ENCODE data around the gene PTN. TPM values are rescaled to one million over a fixed set of nuclear protein-coding genes. Genes with fewer than 3 reads are reported as not detected.
"Not testable (repeated sequence)": the region's sequence is repeated elsewhere in the genome, so short reads cannot be mapped to it uniquely, and the experiment has no call there.

PTN gene
- total RNA-seq, 2 donors from 2014 or later = 1.3 to 5.4 TPM

DNA sequence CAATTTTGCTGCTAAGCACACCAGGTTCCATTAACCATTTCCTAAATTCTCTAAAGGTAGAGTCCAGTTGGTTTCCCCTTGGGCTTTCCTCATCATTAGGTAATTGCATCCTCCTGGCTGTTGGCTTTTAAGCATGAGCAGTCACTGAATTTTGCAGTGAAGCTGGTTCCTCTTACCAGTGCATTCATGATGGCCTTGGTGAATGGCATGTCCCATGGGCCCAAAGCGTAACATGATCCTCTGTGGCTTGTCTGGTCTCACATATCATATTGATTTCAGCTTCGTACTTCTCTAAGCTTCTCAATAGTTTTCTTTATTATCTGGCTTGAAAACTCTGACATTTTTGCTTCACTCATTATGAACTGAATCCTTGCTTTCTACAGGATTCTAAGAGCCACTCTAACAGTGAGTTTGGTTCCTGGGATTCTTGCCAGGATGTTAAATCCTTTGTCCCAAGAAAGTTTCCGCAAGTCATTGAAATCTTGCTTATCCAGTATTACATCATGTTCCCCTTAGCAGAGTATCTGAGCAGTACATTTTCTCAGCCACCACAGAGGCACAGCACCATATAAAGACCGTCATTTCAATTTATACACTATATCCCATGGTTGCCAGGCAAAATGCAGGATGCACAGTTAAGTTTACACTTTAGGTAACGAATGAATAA, 134.2 kb downstream of the PTN start:
- intact Hi-C loops (cut with DNase I, micrococcal nuclease) = no loop called here
- ATAC-seq (no peak), DNase-seq (no peak)

DNA sequence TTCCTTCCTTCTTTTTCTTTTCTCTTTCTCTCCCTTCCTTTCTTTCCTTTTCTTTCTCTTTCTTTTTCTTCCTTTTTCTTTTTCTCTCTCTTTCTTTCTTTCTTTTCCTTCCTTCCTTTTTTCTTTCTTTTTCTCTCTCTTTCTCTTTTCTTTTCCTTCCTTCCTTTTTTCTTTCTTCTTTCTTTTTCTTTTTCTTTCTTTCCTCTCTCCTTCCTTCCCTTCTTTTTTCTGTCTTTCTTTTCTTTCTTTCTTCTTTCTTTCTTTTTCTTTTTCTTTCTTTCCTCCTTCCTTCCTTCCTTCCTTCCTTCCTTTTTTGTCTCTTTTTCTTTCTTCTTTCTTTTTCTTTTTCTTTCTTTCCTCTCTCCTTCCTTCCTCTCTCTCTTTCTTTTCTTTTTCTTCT, 136.8 kb downstream of the PTN start:
- intact Hi-C loops (cut with DNase I, micrococcal nuclease) = no loop called here
- ATAC-seq (no peak), DNase-seq (no peak)

DNA sequence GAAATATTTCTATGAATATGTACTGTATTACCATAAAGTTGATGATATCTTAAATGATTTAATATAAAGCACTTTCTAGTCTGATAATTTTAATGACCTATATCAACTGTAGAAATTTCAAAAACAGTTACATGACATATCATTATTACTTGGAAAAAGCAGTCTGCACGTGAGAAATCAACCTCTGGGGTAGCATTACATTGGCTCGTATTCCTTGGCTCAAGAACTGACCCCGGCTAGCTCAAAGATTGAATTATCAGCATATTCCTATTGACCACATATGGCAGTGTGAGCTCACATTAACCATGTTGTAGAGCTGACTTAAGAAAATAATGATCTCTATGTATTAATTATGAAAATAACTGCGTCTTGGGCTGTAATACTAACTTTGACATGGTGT, 139.3 kb downstream of the PTN start:
- ATAC-seq = no peak
- DNase-seq = no peak
- intact Hi-C loops (cut with DNase I, micrococcal nuclease) = no loop called here

DNA sequence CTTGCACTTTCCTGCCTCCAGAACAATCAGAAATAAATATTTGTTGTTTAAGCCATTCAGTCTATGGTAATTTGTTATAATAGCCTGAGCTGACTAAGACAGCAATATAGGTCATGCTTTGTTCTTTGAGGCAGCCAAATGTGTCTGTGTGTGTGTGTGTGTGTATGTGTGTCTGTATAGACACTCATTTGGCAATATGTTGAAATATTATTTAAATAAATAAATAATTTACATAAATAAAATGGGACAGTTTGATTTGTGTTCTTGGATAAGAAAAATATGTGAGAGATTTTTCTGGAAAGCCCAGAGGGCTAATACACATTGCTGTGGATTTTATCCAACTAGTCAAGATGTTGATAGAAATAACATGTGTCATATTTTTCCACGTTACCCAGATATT, 140.2 kb downstream of the PTN start:
- ATAC-seq = no peak
- intact Hi-C loops (cut with DNase I, micrococcal nuclease) = no loop called here
- no peak for DNase-seq

DNA sequence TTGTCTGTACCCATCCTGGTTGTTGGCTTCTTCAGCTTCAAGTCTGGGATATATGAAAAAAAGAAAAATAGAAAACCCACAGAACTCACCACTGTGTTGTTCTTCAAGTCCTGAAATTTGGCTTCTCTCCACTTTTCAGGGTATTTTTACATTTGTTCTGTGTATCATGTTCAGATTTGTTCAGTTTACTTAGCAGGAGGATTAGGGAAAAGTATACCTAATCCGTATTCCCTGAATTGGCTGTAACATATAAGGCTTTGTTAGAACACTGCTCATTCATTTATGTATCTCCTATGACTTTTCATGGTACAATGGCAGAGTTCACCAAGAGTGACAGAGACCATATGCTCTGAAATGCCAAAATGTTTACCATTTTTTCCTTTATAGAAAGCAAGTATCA, 146.9 kb downstream of the PTN start:
- no peak for DNase-seq
- intact Hi-C loops (cut with DNase I, micrococcal nuclease) = no loop called here
- no peak for ATAC-seq

DNA sequence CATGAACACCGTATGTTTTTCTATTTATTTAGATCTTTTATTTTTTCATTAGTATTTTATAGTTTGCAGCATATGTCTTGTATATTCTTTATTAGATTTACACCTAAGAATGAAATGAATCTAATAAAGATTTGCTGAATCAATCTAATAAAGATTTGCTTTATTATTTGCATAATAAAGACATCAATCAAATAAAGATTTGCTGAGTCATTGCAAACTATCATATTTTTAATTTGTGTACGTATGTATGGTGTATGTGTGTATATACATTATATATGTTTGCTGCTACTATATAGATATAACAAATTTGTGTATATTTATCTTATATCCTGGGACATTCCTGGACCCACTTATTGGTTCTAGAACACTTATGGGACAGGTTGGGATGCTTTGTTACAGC, 147.5 kb downstream of the PTN start:
- DNase-seq (no peak), ATAC-seq (no peak)
- intact Hi-C loops (cut with DNase I, micrococcal nuclease) = no loop called here

DNA sequence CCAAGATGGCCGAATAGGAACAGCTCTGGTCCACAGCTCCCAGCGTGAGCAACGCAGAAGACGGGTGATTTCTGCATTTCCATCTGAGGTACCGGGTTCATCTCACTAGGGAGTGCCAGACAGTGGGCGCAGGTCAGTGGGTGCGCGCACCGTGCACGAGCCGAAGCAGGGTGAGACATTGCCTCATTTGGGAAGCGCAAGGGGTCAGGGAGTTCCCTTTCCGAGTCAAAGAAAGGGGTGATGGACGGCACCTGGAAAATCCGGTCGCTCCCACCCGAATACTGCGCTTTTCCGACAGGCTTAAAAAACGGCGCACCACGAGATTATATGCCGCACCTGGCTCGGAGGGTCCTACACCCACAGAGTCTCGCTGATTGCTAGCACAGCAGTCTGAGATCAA, 161.9 kb downstream of the PTN start:
- intact Hi-C loops (cut with DNase I, micrococcal nuclease); ATAC-seq; DNase-seq: not testable (repeated sequence)

Measured in left colon (tissue), 2 donors.